Transverse colon (tissue), 3 donors: Measurements from ENCODE around the gene CNST.

Experiments
- POLR2A ChIP-seq: fragments of 450-650 bp; IDR thresholded peaks from one replicate; pipeline ENCODE4 v1.6.1; 2016; ENCODE audit warnings: antibody characterized with exemption, mild to moderate bottlenecking, moderate library complexity
- TF ChIP-seq, protein P1 (sequence below), 5 experiments: fragments of 200-600 bp in 3 of 5; fragments of 450-650 bp in 2 of 5; sonication (generic) in 3 of 5; IDR thresholded peaks; 1 replicate in 2 of 5; 2 replicates in 3 of 5; pipeline ENCODE4 v1.5.1; 2016 to 2017; ENCODE audit warnings: antibody characterized with exemption in 5 of 5, inconsistent platforms in 3 of 5, mild to moderate bottlenecking in 2 of 5, moderate library complexity in 1 of 5

DNA sequence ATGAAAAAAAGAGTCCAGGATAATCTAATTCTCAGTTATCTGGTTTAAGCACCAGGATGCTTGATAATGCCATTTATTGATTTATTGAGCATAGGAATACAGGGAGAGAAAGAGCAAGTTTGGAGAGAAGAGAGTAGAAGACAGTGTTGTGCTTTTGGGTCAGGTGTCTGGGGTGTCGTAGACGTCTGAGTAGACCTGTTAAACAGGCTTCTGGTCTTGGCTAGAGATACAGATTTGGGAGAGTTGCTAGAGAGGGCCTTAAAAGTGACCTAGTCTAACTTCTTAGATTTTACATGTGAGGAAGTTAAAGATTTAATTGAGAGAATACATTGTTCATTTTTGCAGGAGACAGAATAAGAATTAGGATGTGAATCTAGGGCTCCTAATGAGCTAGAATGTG, 34.3 kb downstream of the CNST start:
- TF ChIP-seq, protein P1, sequence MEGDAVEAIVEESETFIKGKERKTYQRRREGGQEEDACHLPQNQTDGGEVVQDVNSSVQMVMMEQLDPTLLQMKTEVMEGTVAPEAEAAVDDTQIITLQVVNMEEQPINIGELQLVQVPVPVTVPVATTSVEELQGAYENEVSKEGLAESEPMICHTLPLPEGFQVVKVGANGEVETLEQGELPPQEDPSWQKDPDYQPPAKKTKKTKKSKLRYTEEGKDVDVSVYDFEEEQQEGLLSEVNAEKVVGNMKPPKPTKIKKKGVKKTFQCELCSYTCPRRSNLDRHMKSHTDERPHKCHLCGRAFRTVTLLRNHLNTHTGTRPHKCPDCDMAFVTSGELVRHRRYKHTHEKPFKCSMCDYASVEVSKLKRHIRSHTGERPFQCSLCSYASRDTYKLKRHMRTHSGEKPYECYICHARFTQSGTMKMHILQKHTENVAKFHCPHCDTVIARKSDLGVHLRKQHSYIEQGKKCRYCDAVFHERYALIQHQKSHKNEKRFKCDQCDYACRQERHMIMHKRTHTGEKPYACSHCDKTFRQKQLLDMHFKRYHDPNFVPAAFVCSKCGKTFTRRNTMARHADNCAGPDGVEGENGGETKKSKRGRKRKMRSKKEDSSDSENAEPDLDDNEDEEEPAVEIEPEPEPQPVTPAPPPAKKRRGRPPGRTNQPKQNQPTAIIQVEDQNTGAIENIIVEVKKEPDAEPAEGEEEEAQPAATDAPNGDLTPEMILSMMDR (IDR thresholded peaks at IDR 0.05): no peak
- TF ChIP-seq POLR2A: no peak
